IMR-90 (cell line): Measurements from ENCODE around the gene PET100. TPM values are rescaled to one million over a fixed set of nuclear protein-coding genes. Genes with fewer than 3 reads are reported as not detected.

Source experiments
- ATAC-seq: fragments of 200-7000 bp; cut with Tn5 transposase; 2 replicates; pipeline ENCODE4 v1.9.1; 2020; ENCODE audit warnings: low read depth, mild to moderate bottlenecking, moderate library complexity
- BruUV-seq: library from RNA; stranded (reverse); fragments of 400-500 nt; replicated peaks from 2 replicates; lab custom pipeline; 2021; lab: Mats Ljungman, UMichigan
- CTCF ChIA-PET: fragments of 300-600 bp; formaldehyde crosslinking; extraction: SDS; loops from one replicate; lab custom pipeline; 2021; ENCODE audit warnings: antibody characterized with exemption; lab: Yijun Ruan, JAX
- POLR2A ChIA-PET: fragments of 300-600 bp; sonication (Branson Sonifier 250); formaldehyde crosslinking; loops from one replicate; lab custom pipeline; 2022; ENCODE audit warnings: antibody characterized with exemption; ENCODE audit not compliant: unreplicated experiment; lab: Charles Lee
- DNase-seq: peaks from one replicate; pipeline ENCODE4 v3.0.0; 2013
- H2AFZ ChIP-seq: replicated peaks from 2 replicates; pipeline ENCODE3; 2013; ENCODE audit warnings: low read length, mild to moderate bottlenecking; ENCODE audit not compliant: poor library complexity
- H2AK5ac ChIP-seq: 2 replicates; pipeline ENCODE4 v1.6.1; 2013; ENCODE audit warnings: low read depth, low read length, inconsistent platforms
- H2AK9ac ChIP-seq: replicated peaks from 2 replicates; pipeline ENCODE3; 2013; ENCODE audit warnings: mild to moderate bottlenecking, low read depth, low read length, moderate library complexity; ENCODE audit not compliant: poor library complexity
- H2BK120ac ChIP-seq: 2 replicates; pipeline ENCODE4 v1.6.1; 2013; ENCODE audit warnings: low read depth, low read length, inconsistent platforms
- H2BK15ac ChIP-seq: 3 replicates; pipeline ENCODE4 v1.6.1; 2013; ENCODE audit warnings: low read depth, low read length, inconsistent platforms
- H2BK20ac ChIP-seq: 2 replicates; pipeline ENCODE4 v1.6.1; 2013; ENCODE audit warnings: low read depth, mild to moderate bottlenecking, inconsistent platforms, low read length, moderate library complexity
- H2BK5ac ChIP-seq: 2 replicates; pipeline ENCODE4 v1.6.1; 2013; ENCODE audit warnings: mild to moderate bottlenecking, low read depth, low read length, inconsistent platforms; ENCODE audit not compliant: poor library complexity, severe bottlenecking
- H3K14ac ChIP-seq: replicated peaks from 2 replicates; pipeline ENCODE4 v1.6.1; 2013; ENCODE audit warnings: low read depth, low read length, inconsistent platforms
- H3K18ac ChIP-seq: 2 replicates; pipeline ENCODE4 v1.6.1; 2013; ENCODE audit warnings: low read depth, low read length, control low read depth
- H3K23ac ChIP-seq: 2 replicates; pipeline ENCODE4 v1.6.1; 2013; ENCODE audit warnings: low read depth, low read length, inconsistent platforms
- H3K27ac ChIP-seq: 2 replicates; pipeline ENCODE4 v1.5.1; 2013; ENCODE audit warnings: mild to moderate bottlenecking, control low read depth, low read length; ENCODE audit not compliant: insufficient read depth
- H3K27me3 ChIP-seq: 2 replicates; pipeline ENCODE4 v1.6.1; 2013; ENCODE audit warnings: low read length; ENCODE audit not compliant: control insufficient read depth, insufficient read depth
- H3K36me3 ChIP-seq: 2 replicates; pipeline ENCODE4 v1.6.1; 2013; ENCODE audit warnings: low read length, mixed read lengths; ENCODE audit not compliant: control insufficient read depth, insufficient read depth
- H3K4ac ChIP-seq: 2 replicates; pipeline ENCODE4 v1.6.1; 2013; ENCODE audit warnings: low read depth, low read length, inconsistent platforms
- H3K4me1 ChIP-seq: 2 replicates; pipeline ENCODE4 v1.6.1; 2013; ENCODE audit warnings: low read length, mixed read lengths; ENCODE audit not compliant: control insufficient read depth, insufficient read depth
- H3K4me2 ChIP-seq: 2 replicates; pipeline ENCODE4 v1.6.1; 2013; ENCODE audit warnings: low read depth, mild to moderate bottlenecking, control low read depth, low read length, moderate library complexity
- H3K4me3 ChIP-seq: 2 replicates; pipeline ENCODE4 v1.5.1; 2013; ENCODE audit warnings: low read depth, mild to moderate bottlenecking, control low read depth, low read length, moderate library complexity; ENCODE audit not compliant: insufficient read depth
- H3K56ac ChIP-seq: 2 replicates; pipeline ENCODE4 v1.6.1; 2013; ENCODE audit warnings: low read length, inconsistent platforms; ENCODE audit not compliant: insufficient read depth; ENCODE audit errors: extremely low read depth
- H3K79me1 ChIP-seq, 2 experiments: 2 replicates each; pipeline ENCODE4 v1.6.1; 2013; ENCODE audit warnings: low read length in 2 of 2, inconsistent platforms in 1 of 2, low read depth in 1 of 2
- H3K9ac ChIP-seq: 2 replicates; pipeline ENCODE4 v1.6.1; 2013; ENCODE audit warnings: low read depth, low read length, control low read depth
- H3K9me1 ChIP-seq: 2 replicates; pipeline ENCODE4 v1.6.1; 2013; ENCODE audit warnings: low read length, inconsistent platforms; ENCODE audit not compliant: insufficient read depth
- H3K9me3 ChIP-seq: 2 replicates; pipeline ENCODE4 v1.6.1; 2013; ENCODE audit warnings: low read length; ENCODE audit not compliant: control insufficient read depth, insufficient read depth
- H4K20me1 ChIP-seq: 2 replicates; pipeline ENCODE4 v1.6.1; 2013; ENCODE audit warnings: low read length, inconsistent platforms; ENCODE audit not compliant: insufficient read depth
- H4K5ac ChIP-seq: 2 replicates; pipeline ENCODE4 v1.6.1; 2013; ENCODE audit warnings: mild to moderate bottlenecking, low read depth, low read length, control low read depth
- H4K8ac ChIP-seq, 2 experiments: 2 replicates each; pipeline ENCODE4 v1.6.1; 2013; ENCODE audit warnings: low read depth in 2 of 2, low read length in 2 of 2, control low read depth in 1 of 2, inconsistent platforms in 1 of 2
- H4K91ac ChIP-seq: 2 replicates; pipeline ENCODE4 v1.6.1; 2013; ENCODE audit warnings: low read depth, low read length, inconsistent platforms; ENCODE audit not compliant: insufficient read depth
- BHLHE40 ChIP-seq: fragments of 150-350 bp; IDR thresholded peaks from 2 replicates; pipeline ENCODE4 v1.6.1; 2016; ENCODE audit warnings: mild to moderate bottlenecking, low read depth, low read length
- CEBPB ChIP-seq: IDR thresholded peaks from 2 replicates; pipeline ENCODE4 v1.6.1; 2012; ENCODE audit warnings: low read depth, low read length, improper control_type of control experiment
- CHD1 ChIP-seq: IDR thresholded peaks from 2 replicates; pipeline ENCODE4 v1.6.1; 2012; ENCODE audit warnings: low read depth, low read length, improper control_type of control experiment
- ELK1 ChIP-seq: fragments of 150-350 bp; IDR thresholded peaks from 2 replicates; pipeline ENCODE4 v1.6.1; 2016; ENCODE audit warnings: low read depth, mild to moderate bottlenecking, low read length, moderate library complexity, borderline replicate concordance
- MAFK ChIP-seq: IDR thresholded peaks from 2 replicates; pipeline ENCODE4 v1.6.1; 2012; ENCODE audit warnings: low read depth, low read length, improper control_type of control experiment
- MAZ ChIP-seq: IDR thresholded peaks from 2 replicates; pipeline ENCODE4 v1.6.1; 2012; ENCODE audit warnings: low read depth, mild to moderate bottlenecking, low read length, improper control_type of control experiment, moderate library complexity, borderline replicate concordance
- POLR2A ChIP-seq: IDR thresholded peaks from 2 replicates; pipeline ENCODE4 v1.6.1; 2012; ENCODE audit warnings: mild to moderate bottlenecking, low read depth, low read length
- RAD21 ChIP-seq: IDR thresholded peaks from 2 replicates; pipeline ENCODE4 v1.6.1; 2012; ENCODE audit warnings: low read length, improper control_type of control experiment
- RCOR1 ChIP-seq: IDR thresholded peaks from 2 replicates; pipeline ENCODE4 v1.6.1; 2012; ENCODE audit warnings: mild to moderate bottlenecking, low read length, improper control_type of control experiment; ENCODE audit not compliant: insufficient replicate concordance
- RFX5 ChIP-seq: IDR thresholded peaks from 2 replicates; pipeline ENCODE4 v1.8.0; 2012; ENCODE audit warnings: low read depth, mild to moderate bottlenecking, low read length, moderate library complexity
- SMC3 ChIP-seq: fragments of 150-350 bp; IDR thresholded peaks from 2 replicates; pipeline ENCODE4 v1.6.1; 2016; ENCODE audit warnings: low read depth, mild to moderate bottlenecking, antibody characterized with exemption, low read length, moderate library complexity
- WGBS, 2 experiments: methylation state at CpG; one replicate each; pipeline versions ENCODE4 v1.1.5 to v1.1.7; 2013; ENCODE audit warnings: missing lambda C conversion rate in 2 of 2; ENCODE audit not compliant: insufficient read length in 1 of 2; ENCODE audit errors: extremely low coverage in 2 of 2; 5-methylcytosine and 5-hydroxymethylcytosine counted together
- dilution Hi-C: fragments of 300-500 bp; cut with HindIII; formaldehyde crosslinking; loops from one replicate; pipeline ENCODE4 v1.14.3; 2018; ENCODE audit warnings: low sequenced_read_pairs; ENCODE audit not compliant: unreplicated experiment
- in situ Hi-C: fragments of 300-500 bp; cut with MboI; formaldehyde crosslinking; loops from 3 replicates; pipeline ENCODE4 v1.14.3; 2019; ENCODE audit warnings: low sequenced_read_pairs, inconsistent platforms, mixed read lengths
- intact Hi-C: fragments of 100-400 bp; cut with micrococcal nuclease; formaldehyde crosslinking; loops from 2 replicates; pipeline ENCODE4 v1.10.0; 2022
- polyA plus RNA-seq, 3 experiments: library from polyadenylated mRNA; depleted of rRNA; stranded (reverse); fragments of >200 nt; gene quantifications; 2 replicates each; pipeline ENCODE4 v1.2.3, GENCODE V29; 2012; ENCODE audit warnings: low replicate concordance in 1 of 3
- total RNA-seq: library from RNA; depleted of rRNA; stranded (reverse); fragments of >200 nt; gene quantifications from 2 replicates; pipeline ENCODE4 v1.2.3, GENCODE V29; 2012
- TF ChIP-seq, protein P1 (sequence below): fragments of 150-350 bp; IDR thresholded peaks from 2 replicates; pipeline ENCODE4 v1.6.1; 2017; ENCODE audit warnings: mild to moderate bottlenecking, antibody characterized with exemption, low read length, low read depth
- TF ChIP-seq, protein P2 (sequence below): conservative IDR thresholded peaks from 2 replicates; pipeline ENCODE4 v1.5.1; 2012; ENCODE audit warnings: mild to moderate bottlenecking, low read depth, low read length, improper control_type of control experiment

PET100 gene
- total and polyA plus RNA-seq, 2 of the 4 experiments (the other 2 are of a cell fraction): 1.4 to 31.4 TPM

- H3K23ac ChIP-seq: peak overlapping the region; percentile 44; the same call in 1 of the 2 replicates
- H3K27ac ChIP-seq: peak overlapping the region; percentile 47
- intact Hi-C loops (loop anchor here (1.0 to 2.0 kb wide), 2 partner anchors 52 to 274 kb away; partner anchors contain the start of gene TRAPPC5), dilution Hi-C loops (no loop called here), in situ Hi-C loops (no loop called here)
- peak overlapping the region; percentile 55 for H2AK5ac ChIP-seq
- no peaks in the 10 kb centered on the region for H3K27me3 ChIP-seq
- peaks cover 14% of the 10 kb centered on the region for H3K36me3 ChIP-seq
- peak overlapping the region; percentile 51 for H4K5ac ChIP-seq
- peak overlapping the region; percentile 59; the same call in 1 of the 2 replicates for H3K14ac ChIP-seq
- peak overlapping the region; percentile 33; the same call in 1 of the 2 replicates for H3K56ac ChIP-seq
- POLR2A ChIA-PET: interaction anchor here (0.7 kb wide), 1 partner anchor 226 kb away, joined by 3 read pairs; no protein-coding TSS in a partner anchor
- H3K4me3 ChIP-seq: peak overlapping the region; percentile 70
- CTCF ChIA-PET: interaction anchor here (1.2 kb wide), 2 partner anchors 52 to 60 kb away, joined by 5 to 6 read pairs; partner anchors contain the start of gene TRAPPC5
- peak overlapping the region; percentile 91 for H2AFZ ChIP-seq
- no peak overlapping the region for H2BK120ac ChIP-seq
- H3K4ac ChIP-seq: peak overlapping the region; percentile 72
- peak overlapping the region; percentile 93 for H3K4me2 ChIP-seq
- H4K91ac ChIP-seq: peak overlapping the region; percentile 54; the same call in 1 of the 2 replicates
- 0 out of 2 replicates have a peak, but pooled peaks cover 4% of the 10 kb centered on the region for H3K9me1 ChIP-seq
- H4K8ac ChIP-seq: peak overlapping the region; percentile 77 to 88
- H2BK5ac ChIP-seq: no peak overlapping the region
- ATAC-seq: no peak
- no peak for DNase-seq
- WGBS, 2 experiments: 2% methylated on average over 7 of the region's 15 CpGs; no CpG with 5 or more reads in 1 of the 2 experiments
- no peak overlapping the region for H2BK20ac ChIP-seq
- peaks cover 8% of the 10 kb centered on the region; the same call in 1 of the 2 replicates for H3K4me1 ChIP-seq
- no peak overlapping the region for H2BK15ac ChIP-seq
- no peaks in the 10 kb centered on the region for H3K9me3 ChIP-seq
- H3K9ac ChIP-seq: peak overlapping the region; percentile 78
- peaks cover 3 to 56% of the 10 kb centered on the region in 2 experiments; a peak in 3 of 4 replicates for H3K79me1 ChIP-seq
- H3K18ac ChIP-seq: no peak overlapping the region
- peaks cover 5% of the 10 kb centered on the region; the same call in 1 of the 2 replicates for H4K20me1 ChIP-seq
- peak overlapping the region; percentile 92 for H2AK9ac ChIP-seq
- no TSS peak for BruUV-seq
- no peak for TF ChIP-seq MAZ
- no peak for TF ChIP-seq ELK1
- TF ChIP-seq POLR2A: no peak
- no peak for TF ChIP-seq RAD21
- TF ChIP-seq SMC3: no peak
- TF ChIP-seq CHD1: no peak
- no peak for TF ChIP-seq RCOR1
- TF ChIP-seq, protein P1, sequence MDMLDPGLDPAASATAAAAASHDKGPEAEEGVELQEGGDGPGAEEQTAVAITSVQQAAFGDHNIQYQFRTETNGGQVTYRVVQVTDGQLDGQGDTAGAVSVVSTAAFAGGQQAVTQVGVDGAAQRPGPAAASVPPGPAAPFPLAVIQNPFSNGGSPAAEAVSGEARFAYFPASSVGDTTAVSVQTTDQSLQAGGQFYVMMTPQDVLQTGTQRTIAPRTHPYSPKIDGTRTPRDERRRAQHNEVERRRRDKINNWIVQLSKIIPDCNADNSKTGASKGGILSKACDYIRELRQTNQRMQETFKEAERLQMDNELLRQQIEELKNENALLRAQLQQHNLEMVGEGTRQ: no peak
- no peak for TF ChIP-seq RFX5
- no peak for TF ChIP-seq CEBPB
- no peak for TF ChIP-seq BHLHE40
- TF ChIP-seq, protein P2, sequence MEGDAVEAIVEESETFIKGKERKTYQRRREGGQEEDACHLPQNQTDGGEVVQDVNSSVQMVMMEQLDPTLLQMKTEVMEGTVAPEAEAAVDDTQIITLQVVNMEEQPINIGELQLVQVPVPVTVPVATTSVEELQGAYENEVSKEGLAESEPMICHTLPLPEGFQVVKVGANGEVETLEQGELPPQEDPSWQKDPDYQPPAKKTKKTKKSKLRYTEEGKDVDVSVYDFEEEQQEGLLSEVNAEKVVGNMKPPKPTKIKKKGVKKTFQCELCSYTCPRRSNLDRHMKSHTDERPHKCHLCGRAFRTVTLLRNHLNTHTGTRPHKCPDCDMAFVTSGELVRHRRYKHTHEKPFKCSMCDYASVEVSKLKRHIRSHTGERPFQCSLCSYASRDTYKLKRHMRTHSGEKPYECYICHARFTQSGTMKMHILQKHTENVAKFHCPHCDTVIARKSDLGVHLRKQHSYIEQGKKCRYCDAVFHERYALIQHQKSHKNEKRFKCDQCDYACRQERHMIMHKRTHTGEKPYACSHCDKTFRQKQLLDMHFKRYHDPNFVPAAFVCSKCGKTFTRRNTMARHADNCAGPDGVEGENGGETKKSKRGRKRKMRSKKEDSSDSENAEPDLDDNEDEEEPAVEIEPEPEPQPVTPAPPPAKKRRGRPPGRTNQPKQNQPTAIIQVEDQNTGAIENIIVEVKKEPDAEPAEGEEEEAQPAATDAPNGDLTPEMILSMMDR: no peak
- TF ChIP-seq MAFK: no peak
Observed at GRCh38 chr19:7628589-7629311, 843 bp upstream of the PET100 start.
